ENCODE results near the gene STRA6.

The STRA6 gene

GRCh38 chr15:74180881-74181602 lies 21.5 kb downstream of the STRA6 start:
- no peak for DNase-seq (ENCODE audit: low read depth)

- no peak for DNase-seq (ENCODE audit: low read depth)
These were observed 22.4 kb downstream of the STRA6 start for GRCh38 chr15:74179983-74180880.

- DNase-seq (ENCODE audit: low read depth), result no peak
These were observed 23.3 kb downstream of the STRA6 start for GRCh38 chr15:74179101-74179841.

- no peak for DNase-seq (ENCODE audit: low read depth)
These were observed 24.1 kb downstream of the STRA6 start for GRCh38 chr15:74178326-74179100.

GRCh38 chr15:74176262-74177214 lies 26.0 kb downstream of the STRA6 start:
- DNase-seq (ENCODE audit: low read depth), result no peak

GRCh38 chr15:74175271-74176191 lies 27.1 kb downstream of the STRA6 start:
- DNase-seq (ENCODE audit: low read depth), result no peak

- DNase-seq (ENCODE audit: low read depth), result no peak
These were observed 27.7 kb downstream of the STRA6 start for GRCh38 chr15:74174958-74175253.

- DNase-seq (ENCODE audit: low read depth), result no peak
These were observed 28.2 kb downstream of the STRA6 start for GRCh38 chr15:74174219-74174957.

GRCh38 chr15:74173380-74174218 lies 29.0 kb downstream of the STRA6 start, which contains the start of gene ISLR:
Gene ISLR (plus strand): TSS chr15:74173710. CDS start chr15:74174859, 1,149 bp downstream.
- DNase-seq (ENCODE audit: low read depth), result no peak

GRCh38 chr15:74172701-74173379 lies 29.7 kb downstream of the STRA6 start:
- DNase-seq (ENCODE audit: low read depth), result no peak

GRCh38 chr15:74171965-74172541 lies 30.5 kb downstream of the STRA6 start:
- no peak for DNase-seq (ENCODE audit: low read depth)

GRCh38 chr15:74170875-74171578 lies 31.6 kb downstream of the STRA6 start:
- DNase-seq (ENCODE audit: low read depth), result no peak

- DNase-seq (ENCODE audit: low read depth), result no peak
These were observed 32.3 kb downstream of the STRA6 start for GRCh38 chr15:74170071-74170844.

- DNase-seq (ENCODE audit: low read depth), result no peak
These were observed 33.9 kb downstream of the STRA6 start for GRCh38 chr15:74168711-74169126.

- DNase-seq (ENCODE audit: low read depth), result no peak
These were observed 34.7 kb downstream of the STRA6 start for GRCh38 chr15:74167891-74168331.
